ENCODE measurements around the gene EDA. TPM values are rescaled to one million over a fixed set of nuclear protein-coding genes. Genes with fewer than 3 reads are reported as not detected.

EDA gene
- total and polyA plus RNA-seq, 2 of the 13 experiments (the other 11 are each of a cell fraction or from before 2014, with no cell fraction given) = 8.8 to 11.2 TPM

- Histone ChIP-seq H3K79me2 (ENCODE audit: insufficient read depth, low read length) (no peaks in the 10 kb centered on the region), H3K4me1 (ENCODE audit: insufficient read depth, low read length) (no peaks in the 10 kb centered on the region), H3K27me3 (ENCODE audit: control insufficient read depth in 1 of 2, insufficient read depth in 2 of 2, low read length in 2 of 2) (no peaks in the 10 kb centered on the region), H3K36me3 (replicated peaks in 1 of 2; ENCODE audit: control insufficient read depth in 1 of 2, insufficient read depth in 2 of 2, low read length in 2 of 2) (no peaks in the 10 kb centered on the region), H3K27ac (ENCODE audit: extremely low read length, insufficient read depth, low read length) (no peak overlapping the region), H3K9me3 (ENCODE audit: low read length) (no peaks in the 10 kb centered on the region), H2AFZ (ENCODE audit: low read length) (no peak overlapping the region), H3K4me3 (replicated peaks in 1 of 3; ENCODE audit: insufficient read depth in 1 of 3, low read depth in 2 of 3, low read length in 3 of 3) (no peak overlapping the region), H3K9ac (ENCODE audit: insufficient read depth, low read depth, low read length) (no peak overlapping the region), H4K20me1 (ENCODE audit: insufficient read depth, low read length) (no peaks in the 10 kb centered on the region), H3K4me2 (ENCODE audit: low read depth, low read length) (no peak overlapping the region)
- POLR2A ChIA-PET = no interaction called here
- in situ Hi-C loops (cut with HindIII; ENCODE audit: extremely low pct_ligation_motif_present, low pct_unique_long_range_greater_than_20kb) (no loop called here), intact Hi-C loops (cut with micrococcal nuclease; ENCODE audit: unreplicated experiment) (no loop called here)
- FAIRE-seq (no peak), DNase-seq (ENCODE audit: low spot score) (no peak), ATAC-seq (no peak)
- 97% methylated on average over 2 of the region's 2 CpGs for WGBS (ENCODE audit: low lambda C conversion rate)
- BruUV-seq (replicated peaks) = no TSS peak
- CTCF ChIA-PET (ENCODE audit: low intra/inter-chr PET ratio, low total read pairs) = no interaction called here
- TF ChIP-seq MTA1 (CRISPR knock-in tag; IDR thresholded peaks at IDR 0.05; ENCODE audit: borderline replicate concordance) = no peak
- TF ChIP-seq ZFP37 (CRISPR knock-in tag; IDR thresholded peaks at IDR 0.05; ENCODE audit: borderline replicate concordance) = no peak
- no peak for TF ChIP-seq ATF7-NPFF (CRISPR knock-in tag; IDR thresholded peaks at IDR 0.05; ENCODE audit: low read depth)
- TF ChIP-seq ZNF354B (CRISPR knock-in tag; IDR thresholded peaks at IDR 0.05) = no peak
- no peak for TF ChIP-seq MBD4 (IDR thresholded peaks at IDR 0.05; ENCODE audit: borderline replicate concordance, low read length)
- no peak for TF ChIP-seq ZNF510 (CRISPR knock-in tag; IDR thresholded peaks at IDR 0.05; ENCODE audit: low read depth)
- no peak for TF ChIP-seq ATF3 (CRISPR knock-in tag; IDR thresholded peaks at IDR 0.05)
- TF ChIP-seq ZNF724P (CRISPR knock-in tag; IDR thresholded peaks at IDR 0.05; ENCODE audit: borderline replicate concordance) = no peak
- no peak for TF ChIP-seq GMEB2 (CRISPR knock-in tag; IDR thresholded peaks at IDR 0.05; ENCODE audit: low read depth)
- no peak for TF ChIP-seq NFIC (IDR thresholded peaks at IDR 0.05; ENCODE audit: low read length)
- no peak for TF ChIP-seq ZBTB44 (CRISPR knock-in tag; IDR thresholded peaks at IDR 0.05)
- no peak for TF ChIP-seq JUN (CRISPR knock-in tag; IDR thresholded peaks at IDR 0.05)
- no peak for TF ChIP-seq NFKBIZ (CRISPR knock-in tag; IDR thresholded peaks at IDR 0.05)
- TF ChIP-seq IKZF5 (CRISPR knock-in tag; IDR thresholded peaks at IDR 0.05) = no peak
These were observed 379.6 kb downstream of the EDA start for GRCh38 chrX:69995362-69996112.
